Lower leg skin (tissue), 4 donors: Measurements from ENCODE around the gene APBA2. TPM values are rescaled to one million over a fixed set of nuclear protein-coding genes. Genes with fewer than 3 reads are reported as not detected.

Experiments
- DNase-seq, 2 donors: peaks; one replicate each; pipeline ENCODE4 v3.0.0-alpha.2; 2019; ENCODE audit warnings: low spot score in 2 of 2
- H3K4me3 ChIP-seq: fragments of 200-600 bp; sonication (generic); 2 replicates; pipeline ENCODE4 v1.5.1; 2017; ENCODE audit warnings: mild to moderate bottlenecking, low read depth; ENCODE audit not compliant: poor library complexity, severe bottlenecking
- CTCF ChIP-seq, 3 donors: fragments of 450-650 bp; IDR thresholded peaks; one replicate each; pipeline ENCODE4 v1.5.1; 2016; ENCODE audit warnings: antibody characterized with exemption in 3 of 3, mild to moderate bottlenecking in 3 of 3, moderate library complexity in 2 of 3
- POLR2A ChIP-seq, 2 donors: fragments of 450-650 bp; IDR thresholded peaks; one replicate each; pipeline ENCODE4 v1.6.1; 2016 to 2017; ENCODE audit warnings: antibody characterized with exemption in 2 of 2, mild to moderate bottlenecking in 1 of 2, moderate library complexity in 1 of 2
- WGBS, 2 donors: methylation state at CpG; one replicate each; pipeline ENCODE4 v1.1.5; 2018; 5-methylcytosine and 5-hydroxymethylcytosine counted together
- intact Hi-C: fragments of 100-400 bp; cut with DNase I; formaldehyde crosslinking; loops from one replicate; pipeline ENCODE4 v1.15.0; 2023; ENCODE audit warnings: low total_unique reads
- total RNA-seq, 4 donors: library from RNA; depleted of rRNA; stranded (reverse); fragments of >200 nt; gene quantifications; one replicate each; pipeline ENCODE4 v1.1.0, GENCODE V29; 2016

The APBA2 gene
- total RNA-seq, 4 donors from 2014 or later: 0.80 to 1.9 (median 1.6) TPM

GRCh38 chr15:28942046-28942445 is 56.3 kb downstream of the APBA2 start:
- DNase-seq: peak in 1 of 2 donors; percentile 68

GRCh38 chr15:28942571-28942970 is 56.8 kb downstream of the APBA2 start:
- peak in 1 of 2 donors; percentile 54 for DNase-seq
- WGBS, 2 donors: 91 to 94% methylated on average over 15 of the region's 15 CpGs
- TF ChIP-seq CTCF (IDR thresholded peaks at IDR 0.05) (no peak), POLR2A (IDR thresholded peaks at IDR 0.05) (no peak)
- intact Hi-C loops: no loop called here
- no peak overlapping the region for H3K4me3 ChIP-seq

More at GRCh38 chr15:28942046-28942445, 56.3 kb downstream of the APBA2 start:
- H3K4me3 ChIP-seq: no peak overlapping the region
- TF ChIP-seq CTCF (IDR thresholded peaks at IDR 0.05) (no peak), POLR2A (IDR thresholded peaks at IDR 0.05) (no peak)
- intact Hi-C loops: no loop called here
- WGBS, 2 donors: 82 to 86% methylated on average over 10 of the region's 10 CpGs

- DNase-seq: peak in 1 of 2 donors; percentile 54
- 89 to 93% methylated on average over 6 to 8 of the region's 8 CpGs for WGBS, 2 donors
- no peak for TF ChIP-seq POLR2A (IDR thresholded peaks at IDR 0.05)
- TF ChIP-seq CTCF (IDR thresholded peaks at IDR 0.05): no peak
- intact Hi-C loops: no loop called here
- no peak overlapping the region for H3K4me3 ChIP-seq
Measured at GRCh38 chr15:28943146-28943545, 57.4 kb downstream of the APBA2 start.

- peak in 1 of 2 donors; percentile 58 for DNase-seq
- WGBS, 2 donors: 92 to 94% methylated on average over 11 of the region's 11 CpGs
- intact Hi-C loops: no loop called here
- TF ChIP-seq CTCF (IDR thresholded peaks at IDR 0.05): no peak
- no peak for TF ChIP-seq POLR2A (IDR thresholded peaks at IDR 0.05)
- H3K4me3 ChIP-seq: no peak overlapping the region
Measured at GRCh38 chr15:28943611-28944230, 57.9 kb downstream of the APBA2 start.

GRCh38 chr15:28944286-28944685 is 58.5 kb downstream of the APBA2 start:
- intact Hi-C loops: no loop called here
- no peak overlapping the region for H3K4me3 ChIP-seq
- TF ChIP-seq CTCF (IDR thresholded peaks at IDR 0.05) (no peak), POLR2A (IDR thresholded peaks at IDR 0.05) (no peak)
- DNase-seq: peak in 1 of 2 donors; percentile 71
- WGBS, 2 donors: 97 to 98% methylated on average over 16 of the region's 16 CpGs
